IMR-90 (cell line): ENCODE results near the gene ST8SIA6. TPM values are rescaled to one million over a fixed set of nuclear protein-coding genes. Genes with fewer than 3 reads are reported as not detected.

Experiments used
- ATAC-seq: fragments of 200-7000 bp; cut with Tn5 transposase; 2 replicates; pipeline ENCODE4 v1.9.1; 2020; ENCODE audit warnings: low read depth, mild to moderate bottlenecking, moderate library complexity
- BruUV-seq: library from RNA; stranded (reverse); fragments of 400-500 nt; replicated peaks from 2 replicates; lab custom pipeline; 2021; lab: Mats Ljungman, UMichigan
- CTCF ChIA-PET: fragments of 300-600 bp; formaldehyde crosslinking; extraction: SDS; loops from one replicate; lab custom pipeline; 2021; ENCODE audit warnings: antibody characterized with exemption; lab: Yijun Ruan, JAX
- POLR2A ChIA-PET: fragments of 300-600 bp; sonication (Branson Sonifier 250); formaldehyde crosslinking; loops from one replicate; lab custom pipeline; 2022; ENCODE audit warnings: antibody characterized with exemption; ENCODE audit not compliant: unreplicated experiment; lab: Charles Lee
- DNase-seq: peaks from one replicate; pipeline ENCODE4 v3.0.0; 2013
- H2AFZ ChIP-seq: replicated peaks from 2 replicates; pipeline ENCODE3; 2013; ENCODE audit warnings: low read length, mild to moderate bottlenecking; ENCODE audit not compliant: poor library complexity
- H2AK5ac ChIP-seq: 2 replicates; pipeline ENCODE4 v1.6.1; 2013; ENCODE audit warnings: low read depth, low read length, inconsistent platforms
- H2AK9ac ChIP-seq: replicated peaks from 2 replicates; pipeline ENCODE3; 2013; ENCODE audit warnings: mild to moderate bottlenecking, low read depth, low read length, moderate library complexity; ENCODE audit not compliant: poor library complexity
- H2BK120ac ChIP-seq: 2 replicates; pipeline ENCODE4 v1.6.1; 2013; ENCODE audit warnings: low read depth, low read length, inconsistent platforms
- H2BK15ac ChIP-seq: 3 replicates; pipeline ENCODE4 v1.6.1; 2013; ENCODE audit warnings: low read depth, low read length, inconsistent platforms
- H2BK20ac ChIP-seq: 2 replicates; pipeline ENCODE4 v1.6.1; 2013; ENCODE audit warnings: low read depth, mild to moderate bottlenecking, inconsistent platforms, low read length, moderate library complexity
- H2BK5ac ChIP-seq: 2 replicates; pipeline ENCODE4 v1.6.1; 2013; ENCODE audit warnings: mild to moderate bottlenecking, low read depth, low read length, inconsistent platforms; ENCODE audit not compliant: poor library complexity, severe bottlenecking
- H3K14ac ChIP-seq: replicated peaks from 2 replicates; pipeline ENCODE4 v1.6.1; 2013; ENCODE audit warnings: low read depth, low read length, inconsistent platforms
- H3K18ac ChIP-seq: 2 replicates; pipeline ENCODE4 v1.6.1; 2013; ENCODE audit warnings: low read depth, low read length, control low read depth
- H3K23ac ChIP-seq: 2 replicates; pipeline ENCODE4 v1.6.1; 2013; ENCODE audit warnings: low read depth, low read length, inconsistent platforms
- H3K27ac ChIP-seq: 2 replicates; pipeline ENCODE4 v1.5.1; 2013; ENCODE audit warnings: mild to moderate bottlenecking, control low read depth, low read length; ENCODE audit not compliant: insufficient read depth
- H3K27me3 ChIP-seq: 2 replicates; pipeline ENCODE4 v1.6.1; 2013; ENCODE audit warnings: low read length; ENCODE audit not compliant: control insufficient read depth, insufficient read depth
- H3K36me3 ChIP-seq: 2 replicates; pipeline ENCODE4 v1.6.1; 2013; ENCODE audit warnings: low read length, mixed read lengths; ENCODE audit not compliant: control insufficient read depth, insufficient read depth
- H3K4ac ChIP-seq: 2 replicates; pipeline ENCODE4 v1.6.1; 2013; ENCODE audit warnings: low read depth, low read length, inconsistent platforms
- H3K4me1 ChIP-seq: 2 replicates; pipeline ENCODE4 v1.6.1; 2013; ENCODE audit warnings: low read length, mixed read lengths; ENCODE audit not compliant: control insufficient read depth, insufficient read depth
- H3K4me2 ChIP-seq: 2 replicates; pipeline ENCODE4 v1.6.1; 2013; ENCODE audit warnings: low read depth, mild to moderate bottlenecking, control low read depth, low read length, moderate library complexity
- H3K4me3 ChIP-seq: 2 replicates; pipeline ENCODE4 v1.5.1; 2013; ENCODE audit warnings: low read depth, mild to moderate bottlenecking, control low read depth, low read length, moderate library complexity; ENCODE audit not compliant: insufficient read depth
- H3K56ac ChIP-seq: 2 replicates; pipeline ENCODE4 v1.6.1; 2013; ENCODE audit warnings: low read length, inconsistent platforms; ENCODE audit not compliant: insufficient read depth; ENCODE audit errors: extremely low read depth
- H3K79me1 ChIP-seq, 2 experiments: 2 replicates each; pipeline ENCODE4 v1.6.1; 2013; ENCODE audit warnings: low read length in 2 of 2, inconsistent platforms in 1 of 2, low read depth in 1 of 2
- H3K9ac ChIP-seq: 2 replicates; pipeline ENCODE4 v1.6.1; 2013; ENCODE audit warnings: low read depth, low read length, control low read depth
- H3K9me1 ChIP-seq: 2 replicates; pipeline ENCODE4 v1.6.1; 2013; ENCODE audit warnings: low read length, inconsistent platforms; ENCODE audit not compliant: insufficient read depth
- H3K9me3 ChIP-seq: 2 replicates; pipeline ENCODE4 v1.6.1; 2013; ENCODE audit warnings: low read length; ENCODE audit not compliant: control insufficient read depth, insufficient read depth
- H4K20me1 ChIP-seq: 2 replicates; pipeline ENCODE4 v1.6.1; 2013; ENCODE audit warnings: low read length, inconsistent platforms; ENCODE audit not compliant: insufficient read depth
- H4K5ac ChIP-seq: 2 replicates; pipeline ENCODE4 v1.6.1; 2013; ENCODE audit warnings: mild to moderate bottlenecking, low read depth, low read length, control low read depth
- H4K8ac ChIP-seq, 2 experiments: 2 replicates each; pipeline ENCODE4 v1.6.1; 2013; ENCODE audit warnings: low read depth in 2 of 2, low read length in 2 of 2, control low read depth in 1 of 2, inconsistent platforms in 1 of 2
- H4K91ac ChIP-seq: 2 replicates; pipeline ENCODE4 v1.6.1; 2013; ENCODE audit warnings: low read depth, low read length, inconsistent platforms; ENCODE audit not compliant: insufficient read depth
- BHLHE40 ChIP-seq: fragments of 150-350 bp; IDR thresholded peaks from 2 replicates; pipeline ENCODE4 v1.6.1; 2016; ENCODE audit warnings: mild to moderate bottlenecking, low read depth, low read length
- CEBPB ChIP-seq: IDR thresholded peaks from 2 replicates; pipeline ENCODE4 v1.6.1; 2012; ENCODE audit warnings: low read depth, low read length, improper control_type of control experiment
- CHD1 ChIP-seq: IDR thresholded peaks from 2 replicates; pipeline ENCODE4 v1.6.1; 2012; ENCODE audit warnings: low read depth, low read length, improper control_type of control experiment
- ELK1 ChIP-seq: fragments of 150-350 bp; IDR thresholded peaks from 2 replicates; pipeline ENCODE4 v1.6.1; 2016; ENCODE audit warnings: low read depth, mild to moderate bottlenecking, low read length, moderate library complexity, borderline replicate concordance
- FOS ChIP-seq: fragments of 150-350 bp; IDR thresholded peaks from 2 replicates; pipeline ENCODE4 v1.6.1; 2016; ENCODE audit warnings: low read depth, low read length
- MAFK ChIP-seq: IDR thresholded peaks from 2 replicates; pipeline ENCODE4 v1.6.1; 2012; ENCODE audit warnings: low read depth, low read length, improper control_type of control experiment
- MAZ ChIP-seq: IDR thresholded peaks from 2 replicates; pipeline ENCODE4 v1.6.1; 2012; ENCODE audit warnings: low read depth, mild to moderate bottlenecking, low read length, improper control_type of control experiment, moderate library complexity, borderline replicate concordance
- MXI1 ChIP-seq: IDR thresholded peaks from 2 replicates; pipeline ENCODE4 v1.6.1; 2012; ENCODE audit warnings: low read depth, mild to moderate bottlenecking, low read length, moderate library complexity, borderline replicate concordance
- NFE2L2 ChIP-seq: fragments of 150-350 bp; IDR thresholded peaks from 2 replicates; pipeline ENCODE4 v1.6.1; 2016; ENCODE audit warnings: low read depth, mild to moderate bottlenecking, low read length
- POLR2A ChIP-seq: IDR thresholded peaks from 2 replicates; pipeline ENCODE4 v1.6.1; 2012; ENCODE audit warnings: mild to moderate bottlenecking, low read depth, low read length
- RAD21 ChIP-seq: IDR thresholded peaks from 2 replicates; pipeline ENCODE4 v1.6.1; 2012; ENCODE audit warnings: low read length, improper control_type of control experiment
- RCOR1 ChIP-seq: IDR thresholded peaks from 2 replicates; pipeline ENCODE4 v1.6.1; 2012; ENCODE audit warnings: mild to moderate bottlenecking, low read length, improper control_type of control experiment; ENCODE audit not compliant: insufficient replicate concordance
- RFX5 ChIP-seq: IDR thresholded peaks from 2 replicates; pipeline ENCODE4 v1.8.0; 2012; ENCODE audit warnings: low read depth, mild to moderate bottlenecking, low read length, moderate library complexity
- SMC3 ChIP-seq: fragments of 150-350 bp; IDR thresholded peaks from 2 replicates; pipeline ENCODE4 v1.6.1; 2016; ENCODE audit warnings: low read depth, mild to moderate bottlenecking, antibody characterized with exemption, low read length, moderate library complexity
- USF2 ChIP-seq: fragments of 150-350 bp; IDR thresholded peaks from 2 replicates; pipeline ENCODE4 v1.6.1; 2017; ENCODE audit warnings: mild to moderate bottlenecking, antibody characterized with exemption, low read length, low read depth
- WGBS, 2 experiments: methylation state at CpG; one replicate each; pipeline versions ENCODE4 v1.1.5 to v1.1.7; 2013; ENCODE audit warnings: missing lambda C conversion rate in 2 of 2; ENCODE audit not compliant: insufficient read length in 1 of 2; ENCODE audit errors: extremely low coverage in 2 of 2; 5-methylcytosine and 5-hydroxymethylcytosine counted together
- dilution Hi-C: fragments of 300-500 bp; cut with HindIII; formaldehyde crosslinking; loops from one replicate; pipeline ENCODE4 v1.14.3; 2018; ENCODE audit warnings: low sequenced_read_pairs; ENCODE audit not compliant: unreplicated experiment
- in situ Hi-C: fragments of 300-500 bp; cut with MboI; formaldehyde crosslinking; loops from 3 replicates; pipeline ENCODE4 v1.14.3; 2019; ENCODE audit warnings: low sequenced_read_pairs, inconsistent platforms, mixed read lengths
- intact Hi-C: fragments of 100-400 bp; cut with micrococcal nuclease; formaldehyde crosslinking; loops from 2 replicates; pipeline ENCODE4 v1.10.0; 2022
- polyA plus RNA-seq, 3 experiments: library from polyadenylated mRNA; depleted of rRNA; stranded (reverse); fragments of >200 nt; gene quantifications; 2 replicates each; pipeline ENCODE4 v1.2.3, GENCODE V29; 2012; ENCODE audit warnings: low replicate concordance in 1 of 3
- total RNA-seq: library from RNA; depleted of rRNA; stranded (reverse); fragments of >200 nt; gene quantifications from 2 replicates; pipeline ENCODE4 v1.2.3, GENCODE V29; 2012
- TF ChIP-seq, protein P1 (sequence below): conservative IDR thresholded peaks from 2 replicates; pipeline ENCODE4 v1.5.1; 2012; ENCODE audit warnings: mild to moderate bottlenecking, low read depth, low read length, improper control_type of control experiment

Gene ST8SIA6
- total and polyA plus RNA-seq, 2 of the 4 experiments (the other 2 are of a cell fraction): 0.10 to 0.18 TPM

DNA sequence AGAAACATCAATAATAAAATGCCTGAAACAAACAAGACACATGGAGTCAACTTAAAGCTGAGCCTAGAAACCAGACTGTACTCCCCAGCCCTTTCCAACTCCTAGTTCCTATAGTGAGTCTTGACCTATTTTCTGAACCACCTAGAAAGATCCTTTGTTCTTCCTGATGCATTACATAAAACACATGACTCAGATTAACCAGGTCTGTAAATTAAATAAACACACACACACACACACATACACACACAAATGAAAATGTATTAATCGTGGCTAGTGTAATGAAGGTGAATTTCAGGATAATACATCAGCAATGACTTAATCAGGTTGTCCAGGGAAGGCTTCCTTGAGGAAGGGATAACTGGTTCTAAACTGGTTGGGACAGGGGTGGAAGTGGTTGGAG is 104.7 kb downstream of the ST8SIA6 start:
- Histone ChIP-seq H3K27me3 (peaks cover 2% of the 10 kb centered on the region), H3K14ac (no peak overlapping the region), H3K9me1 (no peaks in the 10 kb centered on the region), H3K4me1 (peaks cover 4% of the 10 kb centered on the region; the same call in 1 of the 2 replicates), H3K27ac (no peak overlapping the region), H2AFZ (no peak overlapping the region), H2BK5ac (no peak overlapping the region), H3K79me1 (no peaks in the 10 kb centered on the region), H3K56ac (no peak overlapping the region), H2AK9ac (no peak overlapping the region), H3K9ac (no peak overlapping the region), H2BK20ac (no peak overlapping the region), H3K36me3 (no peaks in the 10 kb centered on the region), H4K91ac (no peak overlapping the region), H2AK5ac (no peak overlapping the region), H3K23ac (no peak overlapping the region), H4K5ac (no peak overlapping the region), H4K20me1 (no peaks in the 10 kb centered on the region), H3K9me3 (no peaks in the 10 kb centered on the region), H3K4me3 (no peak overlapping the region), H4K8ac (no peak overlapping the region), H3K4me2 (no peak overlapping the region), H3K4ac (no peak overlapping the region), H2BK120ac (no peak overlapping the region), H2BK15ac (no peak overlapping the region), H3K18ac (no peak overlapping the region)
- WGBS, 2 experiments: no CpG with 5 or more reads among the region's 1 CpG
- ATAC-seq (no peak), DNase-seq (no peak)
- ChIA-PET POLR2A (no interaction called here), CTCF (no interaction called here)
- BruUV-seq: no TSS peak
- in situ Hi-C loops (no loop called here), intact Hi-C loops (no loop called here), dilution Hi-C loops (no loop called here)
- no peak for TF ChIP-seq CHD1
- TF ChIP-seq CEBPB: no peak
- no peak for TF ChIP-seq RFX5
- TF ChIP-seq, protein P1, sequence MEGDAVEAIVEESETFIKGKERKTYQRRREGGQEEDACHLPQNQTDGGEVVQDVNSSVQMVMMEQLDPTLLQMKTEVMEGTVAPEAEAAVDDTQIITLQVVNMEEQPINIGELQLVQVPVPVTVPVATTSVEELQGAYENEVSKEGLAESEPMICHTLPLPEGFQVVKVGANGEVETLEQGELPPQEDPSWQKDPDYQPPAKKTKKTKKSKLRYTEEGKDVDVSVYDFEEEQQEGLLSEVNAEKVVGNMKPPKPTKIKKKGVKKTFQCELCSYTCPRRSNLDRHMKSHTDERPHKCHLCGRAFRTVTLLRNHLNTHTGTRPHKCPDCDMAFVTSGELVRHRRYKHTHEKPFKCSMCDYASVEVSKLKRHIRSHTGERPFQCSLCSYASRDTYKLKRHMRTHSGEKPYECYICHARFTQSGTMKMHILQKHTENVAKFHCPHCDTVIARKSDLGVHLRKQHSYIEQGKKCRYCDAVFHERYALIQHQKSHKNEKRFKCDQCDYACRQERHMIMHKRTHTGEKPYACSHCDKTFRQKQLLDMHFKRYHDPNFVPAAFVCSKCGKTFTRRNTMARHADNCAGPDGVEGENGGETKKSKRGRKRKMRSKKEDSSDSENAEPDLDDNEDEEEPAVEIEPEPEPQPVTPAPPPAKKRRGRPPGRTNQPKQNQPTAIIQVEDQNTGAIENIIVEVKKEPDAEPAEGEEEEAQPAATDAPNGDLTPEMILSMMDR: no peak
- TF ChIP-seq POLR2A: no peak
- no peak for TF ChIP-seq MXI1
- TF ChIP-seq USF2: no peak
- no peak for TF ChIP-seq RCOR1
- no peak for TF ChIP-seq ELK1
- no peak for TF ChIP-seq MAZ
- TF ChIP-seq NFE2L2: no peak
- TF ChIP-seq FOS: no peak
- no peak for TF ChIP-seq RAD21
- no peak for TF ChIP-seq SMC3
- TF ChIP-seq MAFK: no peak
- no peak for TF ChIP-seq BHLHE40
